ENCODE measurements around the gene KCTD16.

Gene KCTD16

GRCh38 chr5:144166696-144167095 lies 4.0 kb upstream of the KCTD16 start:
- DNase-seq (ENCODE audit: low spot score): no peak

- DNase-seq (ENCODE audit: low spot score): no peak
Measured at GRCh38 chr5:144167998-144168397, 2.7 kb upstream of the KCTD16 start.

- DNase-seq (ENCODE audit: low spot score): no peak
Measured at GRCh38 chr5:144169904-144170275, 783 bp upstream of the KCTD16 start.

GRCh38 chr5:144173766-144174165 lies 3.1 kb downstream of the KCTD16 start:
- DNase-seq (ENCODE audit: low spot score): no peak

GRCh38 chr5:144177548-144177947 lies 6.9 kb downstream of the KCTD16 start:
- DNase-seq (ENCODE audit: low spot score): no peak

- no peak for DNase-seq (ENCODE audit: low spot score)
Measured at GRCh38 chr5:144179226-144179625, 8.6 kb downstream of the KCTD16 start.

GRCh38 chr5:144183254-144183889 lies 12.7 kb downstream of the KCTD16 start:
- DNase-seq (ENCODE audit: low spot score): no peak

GRCh38 chr5:144187699-144188294 lies 17.1 kb downstream of the KCTD16 start:
- DNase-seq (ENCODE audit: low spot score): no peak

- no peak for DNase-seq (ENCODE audit: low spot score)
Measured at GRCh38 chr5:144189800-144190429, 19.2 kb downstream of the KCTD16 start.

- no peak for DNase-seq (ENCODE audit: low spot score)
Measured at GRCh38 chr5:144191531-144191930, 20.9 kb downstream of the KCTD16 start.

- no peak for DNase-seq (ENCODE audit: low spot score)
Measured at GRCh38 chr5:144191998-144192397, 21.3 kb downstream of the KCTD16 start.

- no peak for DNase-seq (ENCODE audit: low spot score)
Measured at GRCh38 chr5:144192661-144193060, 22.0 kb downstream of the KCTD16 start.

GRCh38 chr5:144194144-144194543 lies 23.5 kb downstream of the KCTD16 start:
- DNase-seq (ENCODE audit: low spot score): no peak

- no peak for DNase-seq (ENCODE audit: low spot score)
Measured at GRCh38 chr5:144195448-144195847, 24.8 kb downstream of the KCTD16 start.

GRCh38 chr5:144196612-144197011 lies 25.9 kb downstream of the KCTD16 start:
- no peak for DNase-seq (ENCODE audit: low spot score)

- no peak for DNase-seq (ENCODE audit: low spot score)
Measured at GRCh38 chr5:144198386-144198785, 27.7 kb downstream of the KCTD16 start.

GRCh38 chr5:144201588-144201987 lies 30.9 kb downstream of the KCTD16 start:
- no peak for DNase-seq (ENCODE audit: low spot score)

- DNase-seq (ENCODE audit: low spot score): no peak
Measured at GRCh38 chr5:144202072-144202471, 31.4 kb downstream of the KCTD16 start.

- DNase-seq (ENCODE audit: low spot score): no peak
Measured at GRCh38 chr5:144202726-144203125, 32.1 kb downstream of the KCTD16 start.

GRCh38 chr5:144203750-144204596 lies 33.3 kb downstream of the KCTD16 start:
- peak; percentile 49 for DNase-seq (ENCODE audit: low spot score)

- DNase-seq (ENCODE audit: low spot score): peak; percentile 63
Measured at GRCh38 chr5:144205141-144205551, 34.5 kb downstream of the KCTD16 start.

- DNase-seq (ENCODE audit: low spot score): no peak
Measured at GRCh38 chr5:144206141-144206540, 35.5 kb downstream of the KCTD16 start.
